Adipocyte (in vitro differentiated cells): ENCODE data around the gene AGPAT3.
"Not testable (repeated sequence)": the region's sequence is repeated elsewhere in the genome, so short reads cannot be mapped to it uniquely, and the experiment has no call there.

Source experiments
- DNase-seq: peaks from one replicate; pipeline ENCODE4 v3.0.0-alpha.2; 2015; ENCODE audit warnings: low read depth
- H3K27me3 ChIP-seq: replicated peaks from 2 replicates; pipeline ENCODE4 v1.7.0; 2013; ENCODE audit warnings: mild to moderate bottlenecking, low read length, moderate library complexity; ENCODE audit not compliant: control insufficient read depth, insufficient read depth
- H3K36me3 ChIP-seq: 2 replicates; pipeline ENCODE4 v1.7.0; 2013; ENCODE audit warnings: low read length, mild to moderate bottlenecking, moderate library complexity; ENCODE audit not compliant: control insufficient read depth, insufficient read depth, severe bottlenecking
- H3K4me1 ChIP-seq: 2 replicates; pipeline ENCODE4 v1.7.0; 2013; ENCODE audit warnings: mild to moderate bottlenecking, low read length, moderate library complexity; ENCODE audit not compliant: control insufficient read depth, insufficient read depth
- H3K4me3 ChIP-seq: 2 replicates; pipeline ENCODE4 v1.7.0; 2013; ENCODE audit warnings: mild to moderate bottlenecking, low read length, moderate library complexity
- H3K9ac ChIP-seq: 2 replicates; pipeline ENCODE4 v1.7.0; 2013; ENCODE audit warnings: mild to moderate bottlenecking, low read length, moderate library complexity
- H3K9me3 ChIP-seq: 2 replicates; pipeline ENCODE4 v1.7.0; 2013; ENCODE audit warnings: mild to moderate bottlenecking, low read length, moderate library complexity; ENCODE audit not compliant: control insufficient read depth

The AGPAT3 gene

DNA sequence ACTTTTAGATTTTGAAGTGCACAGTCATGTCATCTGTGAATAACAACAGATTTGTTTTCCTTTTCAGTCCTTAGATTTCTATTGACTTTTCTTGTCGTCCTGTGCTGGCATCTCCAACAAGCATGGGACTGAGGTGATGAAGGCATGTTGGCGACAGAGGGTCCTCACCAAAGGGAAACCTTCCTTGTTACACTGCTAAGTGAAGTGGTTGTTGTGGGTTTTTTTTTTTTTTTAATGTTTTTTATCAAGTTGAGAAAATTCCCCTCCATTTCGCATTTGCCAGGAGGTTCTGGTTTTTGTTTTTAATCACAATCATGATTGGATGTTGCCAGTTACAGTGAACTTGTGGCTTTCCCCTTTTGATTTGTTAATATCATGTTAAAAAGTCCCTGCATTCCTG is 24.0 kb downstream of the AGPAT3 start:
- Histone ChIP-seq H3K36me3 (peaks cover 2% of the 10 kb centered on the region), H3K27me3 (no peaks in the 10 kb centered on the region), H3K4me3 (no peak overlapping the region), H3K9ac (no peak overlapping the region), H3K4me1 (peaks cover 4% of the 10 kb centered on the region), H3K9me3 (peaks cover 7% of the 10 kb centered on the region)
- DNase-seq = no peak

DNA sequence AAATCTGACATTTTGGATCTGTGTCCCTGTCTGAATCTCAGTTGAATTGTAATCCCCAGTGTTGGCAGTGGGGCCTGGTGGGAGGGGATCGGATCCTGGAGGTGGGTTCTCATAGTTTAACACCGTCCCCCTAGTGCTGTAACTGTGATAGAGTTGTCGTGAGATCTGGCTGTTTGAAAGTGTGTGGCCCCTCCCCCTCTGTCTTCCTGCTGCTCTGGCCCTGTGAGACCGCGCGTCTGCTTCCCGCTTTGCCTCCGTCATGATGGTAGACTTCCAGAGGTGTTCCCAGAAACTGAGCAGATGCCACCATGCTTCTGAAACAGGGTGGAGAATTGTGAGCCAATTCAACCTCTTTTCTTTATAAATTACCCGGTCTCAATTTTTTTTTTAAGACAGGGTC is 25.0 kb downstream of the AGPAT3 start:
- Histone ChIP-seq H3K9me3 (peaks cover 7% of the 10 kb centered on the region), H3K27me3 (no peaks in the 10 kb centered on the region), H3K4me3 (no peak overlapping the region), H3K36me3 (peaks cover 2% of the 10 kb centered on the region), H3K9ac (no peak overlapping the region), H3K4me1 (peaks cover under 1% of the 10 kb centered on the region)
- no peak for DNase-seq

DNA sequence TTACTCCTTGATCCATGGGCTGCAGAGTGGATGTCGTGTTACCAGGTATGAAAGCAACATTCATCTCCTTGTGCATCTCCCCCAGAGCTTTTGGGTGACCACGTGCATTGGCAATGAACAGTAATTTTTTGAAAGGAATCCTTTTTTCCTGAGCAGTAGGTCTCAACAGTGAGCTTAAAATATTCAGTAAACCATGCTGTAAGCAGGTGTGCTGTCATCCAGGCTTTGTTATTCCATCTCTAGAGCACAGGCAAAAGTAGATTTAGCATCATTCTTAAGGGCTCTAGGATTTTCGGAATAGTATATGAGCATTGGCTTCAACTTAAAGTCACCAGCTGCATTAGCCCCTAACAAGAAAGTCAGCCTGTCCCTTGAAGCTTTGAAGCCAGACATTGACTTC is 27.3 kb downstream of the AGPAT3 start:
- no peak for DNase-seq
- Histone ChIP-seq H3K9ac (no peak overlapping the region), H3K4me3 (no peak overlapping the region), H3K9me3 (peaks cover 7% of the 10 kb centered on the region), H3K36me3 (peaks cover 2% of the 10 kb centered on the region), H3K4me1 (no peaks in the 10 kb centered on the region), H3K27me3 (no peaks in the 10 kb centered on the region)

DNA sequence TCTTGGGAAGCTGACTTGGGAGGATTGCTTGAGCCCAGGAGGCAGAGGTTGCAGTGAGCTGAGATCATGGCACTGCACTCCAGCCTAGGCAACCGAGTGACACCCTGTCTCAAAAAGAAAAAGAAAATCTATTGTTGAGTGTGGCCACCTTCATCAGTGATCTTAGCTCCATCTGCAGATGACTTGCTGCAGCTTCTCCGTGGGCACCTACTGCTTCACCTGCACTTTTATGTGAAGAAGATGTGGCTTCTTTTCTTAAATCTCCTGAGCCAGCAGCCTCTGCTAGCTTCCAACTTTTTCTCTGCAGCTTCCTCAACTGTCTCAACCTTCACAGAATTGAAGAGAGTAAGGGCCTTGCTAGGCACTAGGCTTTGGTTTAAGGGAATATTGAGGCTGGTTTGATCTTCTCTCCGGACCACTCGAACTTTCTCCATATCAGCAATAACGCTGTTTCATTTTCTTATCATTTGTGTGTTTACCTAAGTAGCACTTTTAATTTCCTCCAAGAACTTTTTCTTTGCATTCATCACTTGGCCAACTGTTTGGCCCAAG is 28.0 kb downstream of the AGPAT3 start:
- no peak for DNase-seq
- no peaks in the 10 kb centered on the region for H3K27me3 ChIP-seq
- no peaks in the 10 kb centered on the region for H3K4me1 ChIP-seq
- no peak overlapping the region for H3K9ac ChIP-seq
- H3K36me3 ChIP-seq = peaks cover 2% of the 10 kb centered on the region
- no peak overlapping the region for H3K4me3 ChIP-seq
- peaks cover 7% of the 10 kb centered on the region for H3K9me3 ChIP-seq

DNA sequence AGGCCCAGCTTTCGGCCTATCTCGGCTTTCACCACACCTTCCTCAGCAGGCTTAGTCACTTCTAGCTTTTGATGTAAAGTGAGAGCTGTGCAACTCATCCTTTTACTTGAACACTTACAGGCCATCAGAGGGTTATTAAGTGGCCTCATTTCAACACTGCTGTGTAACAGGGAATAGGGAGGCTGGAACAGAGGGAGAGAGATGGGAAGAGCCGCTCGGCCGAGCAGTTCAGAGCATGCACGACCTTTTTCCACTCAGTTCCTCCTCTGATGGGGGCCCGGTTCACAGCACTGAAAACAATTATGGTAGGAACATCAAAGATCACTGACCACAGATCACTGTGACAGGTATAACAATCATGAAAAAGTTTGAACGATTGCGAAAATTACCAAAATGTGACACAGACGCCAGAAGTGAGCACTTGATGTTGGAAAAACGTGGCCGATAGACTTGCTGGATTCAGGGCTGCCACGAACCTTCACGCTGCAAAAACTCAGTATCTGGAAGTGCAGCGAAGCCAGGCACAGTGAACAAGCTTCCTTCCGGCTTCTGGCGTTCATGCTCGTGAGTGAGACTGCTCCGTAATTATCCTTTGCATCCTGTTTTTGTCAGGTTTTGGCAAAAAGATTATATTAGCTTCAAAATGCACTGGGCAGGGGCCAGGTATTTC is 28.6 kb downstream of the AGPAT3 start:
- no peak for DNase-seq
- no peak overlapping the region for H3K4me3 ChIP-seq

DNA sequence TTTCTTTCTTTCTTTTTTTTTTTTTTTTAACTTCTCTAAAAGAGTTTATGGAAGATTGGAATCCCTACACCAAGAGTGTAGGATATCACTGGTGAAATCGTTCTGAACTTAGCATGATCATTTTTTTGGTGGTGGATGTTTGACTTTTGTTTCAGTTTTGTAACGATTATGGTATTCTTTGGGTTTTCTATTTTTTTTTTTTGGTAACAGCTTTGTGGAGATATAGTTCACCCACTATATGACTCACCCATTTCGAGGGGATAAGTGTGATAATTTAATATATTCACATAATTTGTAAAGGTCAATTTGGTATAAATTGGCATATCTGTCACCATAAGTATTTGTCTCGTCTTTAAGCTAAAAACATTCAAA is 29.2 kb downstream of the AGPAT3 start:
- Histone ChIP-seq H3K36me3 (peaks cover 7% of the 10 kb centered on the region), H3K9me3 (peaks cover 11% of the 10 kb centered on the region), H3K4me1 (no peaks in the 10 kb centered on the region), H3K27me3 (no peaks in the 10 kb centered on the region), H3K9ac (no peak overlapping the region), H3K4me3 (no peak overlapping the region)
- no peak for DNase-seq

More for the DNA sequence above, 28.6 kb downstream of the AGPAT3 start:
- H3K9me3 ChIP-seq = peaks cover 7% of the 10 kb centered on the region
- no peaks in the 10 kb centered on the region for H3K4me1 ChIP-seq
- no peaks in the 10 kb centered on the region for H3K27me3 ChIP-seq
- no peak overlapping the region for H3K9ac ChIP-seq
- H3K36me3 ChIP-seq = peaks cover 2% of the 10 kb centered on the region

DNA sequence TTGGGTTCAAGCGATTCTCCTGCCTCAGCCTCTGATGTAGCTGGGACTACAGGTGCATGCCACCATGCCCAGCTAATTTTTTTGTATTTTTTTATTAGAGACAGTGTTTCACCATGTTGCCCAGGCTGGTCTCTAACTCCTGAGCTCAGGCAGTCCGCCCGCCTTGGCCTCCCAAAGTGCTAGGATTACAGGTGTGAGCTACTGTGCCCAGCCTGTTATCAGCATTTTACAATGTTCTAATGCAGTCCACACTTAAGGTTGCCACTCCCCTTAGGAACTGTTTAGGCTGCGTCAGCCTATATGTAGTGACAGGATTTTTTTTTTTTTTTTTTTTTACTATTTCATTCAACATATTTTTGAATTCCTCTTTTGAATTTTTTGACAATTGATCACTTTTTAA is 30.2 kb downstream of the AGPAT3 start:
- DNase-seq = no peak
- Histone ChIP-seq H3K4me1 (no peaks in the 10 kb centered on the region), H3K27me3 (no peaks in the 10 kb centered on the region), H3K36me3 (peaks cover 11% of the 10 kb centered on the region), H3K9me3 (peaks cover 13% of the 10 kb centered on the region), H3K4me3 (no peak overlapping the region), H3K9ac (no peak overlapping the region)

DNA sequence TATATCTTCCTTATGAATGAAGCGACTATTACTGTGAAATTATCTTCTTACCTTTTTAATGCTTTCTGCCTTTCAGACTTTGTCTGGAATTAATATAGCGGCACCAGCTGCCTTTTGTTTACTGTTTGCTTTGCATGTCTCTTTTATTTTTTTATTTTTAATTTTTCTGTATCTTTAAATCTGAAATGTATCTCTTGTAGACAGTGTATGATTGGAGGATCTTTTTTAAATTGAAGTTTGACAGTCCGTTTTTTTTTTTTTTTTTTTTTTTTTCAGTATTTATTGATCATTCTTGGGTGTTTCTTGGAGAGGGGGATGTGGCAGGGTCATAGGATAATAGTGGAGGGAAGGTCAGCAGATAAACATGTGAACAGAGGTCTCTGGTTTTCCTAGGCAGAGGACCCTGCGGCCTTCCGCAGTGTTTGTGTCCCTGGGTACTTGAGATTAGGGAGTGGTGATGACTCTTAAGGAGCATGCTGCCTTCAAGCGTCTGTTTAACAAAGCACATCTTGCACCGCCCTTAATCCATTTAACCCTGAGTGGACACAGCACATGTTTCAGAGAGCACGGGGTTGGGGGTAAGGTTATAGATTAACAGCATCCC is 31.8 kb downstream of the AGPAT3 start:
- not testable (repeated sequence) for H3K4me3 ChIP-seq, DNase-seq, H3K9ac ChIP-seq, H3K4me1 ChIP-seq, H3K27me3 ChIP-seq
- H3K36me3 ChIP-seq = peaks cover 11% of the 10 kb centered on the region
- H3K9me3 ChIP-seq = peaks cover 13% of the 10 kb centered on the region

DNA sequence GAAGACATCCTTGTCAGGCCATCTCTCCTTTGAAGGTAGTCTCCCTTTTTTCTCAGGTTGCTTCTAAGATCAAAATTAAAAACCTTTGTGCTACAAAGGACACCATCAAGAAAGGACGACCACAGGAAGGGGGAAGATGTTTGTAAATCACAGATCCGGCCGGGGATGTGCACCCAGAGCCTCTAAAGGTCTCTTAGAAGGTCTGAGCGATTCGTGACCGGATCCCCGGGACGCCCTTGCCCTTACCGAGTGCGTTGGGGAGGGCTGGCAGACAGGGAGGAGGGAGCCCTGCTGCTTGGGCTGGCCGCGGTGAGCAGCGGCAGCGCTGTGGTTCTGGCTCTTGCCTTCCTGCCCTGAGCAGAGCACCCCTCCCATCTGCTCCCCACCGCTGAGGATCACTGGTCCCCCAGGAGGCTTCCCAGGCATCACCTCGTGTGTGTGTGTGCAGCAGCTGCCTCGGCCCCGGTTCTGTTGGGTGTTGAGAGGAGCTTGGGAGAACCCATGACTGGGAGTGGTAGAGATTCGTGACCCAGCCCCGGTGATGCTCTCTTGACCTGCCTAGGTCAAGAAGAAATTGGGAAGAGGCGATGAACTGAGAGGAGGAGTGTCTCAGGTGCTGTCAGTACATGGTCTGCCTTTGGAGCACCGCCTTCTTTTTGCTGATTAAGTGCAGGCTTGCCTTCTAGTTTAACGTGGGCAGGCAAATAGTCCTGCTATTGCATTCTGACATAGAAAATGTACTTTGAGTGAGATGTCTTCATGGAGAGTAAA is 34.5 kb downstream of the AGPAT3 start:
- peaks cover 9% of the 10 kb centered on the region for H3K36me3 ChIP-seq
- H3K9me3 ChIP-seq = peaks cover 7% of the 10 kb centered on the region
- DNase-seq = no peak
- H3K4me3 ChIP-seq = no peak overlapping the region
- no peaks in the 10 kb centered on the region for H3K4me1 ChIP-seq
- H3K9ac ChIP-seq = no peak overlapping the region
- no peaks in the 10 kb centered on the region for H3K27me3 ChIP-seq

DNA sequence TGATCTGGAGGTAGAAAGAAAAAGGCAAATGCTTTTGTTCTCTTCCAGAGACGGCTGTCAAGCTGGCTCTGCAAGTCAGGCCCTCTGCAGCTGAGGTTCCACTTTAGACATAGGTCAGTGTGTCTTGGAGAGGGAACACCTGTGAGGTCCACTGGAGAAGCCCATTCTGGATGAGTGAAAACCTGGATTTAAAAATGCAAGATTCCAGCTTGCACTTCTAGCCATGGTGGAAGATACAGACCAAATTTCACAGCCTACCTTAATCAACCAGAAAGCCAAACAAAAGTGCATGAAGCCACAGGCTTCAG is 35.0 kb downstream of the AGPAT3 start:
- peaks cover 9% of the 10 kb centered on the region for H3K36me3 ChIP-seq
- H3K9me3 ChIP-seq = peaks cover 7% of the 10 kb centered on the region
- H3K4me3 ChIP-seq = no peak overlapping the region
- H3K9ac ChIP-seq = no peak overlapping the region
- H3K27me3 ChIP-seq = no peaks in the 10 kb centered on the region
- no peak for DNase-seq
- no peaks in the 10 kb centered on the region for H3K4me1 ChIP-seq

DNA sequence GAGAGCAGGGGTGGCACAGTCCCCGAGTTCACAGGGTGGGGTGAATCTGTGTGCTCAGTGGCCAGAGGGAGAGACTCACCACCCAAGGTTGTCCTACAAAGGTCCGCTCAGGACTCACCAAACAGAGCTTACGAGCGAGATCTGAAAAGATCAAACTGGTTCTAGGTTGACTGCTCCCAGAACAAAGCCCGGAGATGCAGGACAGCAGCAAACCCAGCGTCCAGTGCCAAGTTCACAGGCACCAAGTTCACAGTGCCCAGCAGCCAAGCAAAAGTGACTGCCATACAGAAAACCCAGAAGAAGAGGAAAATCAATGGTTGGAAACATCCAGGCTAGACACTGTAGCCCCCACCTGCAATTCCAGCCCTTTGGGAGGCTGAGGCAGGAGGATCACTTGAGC is 35.7 kb downstream of the AGPAT3 start:
- Histone ChIP-seq H3K4me3 (no peak overlapping the region), H3K4me1 (no peaks in the 10 kb centered on the region), H3K9ac (no peak overlapping the region), H3K36me3 (peaks cover 9% of the 10 kb centered on the region), H3K27me3 (no peaks in the 10 kb centered on the region), H3K9me3 (peaks cover 7% of the 10 kb centered on the region)
- no peak for DNase-seq
